GM19351 (cell line): ENCODE measurements around the gene NEU2.
A peak's percentile ranks its signal among the peaks of the same experiment; 100 is the strongest.
"Not testable (repeated sequence)": the region's sequence is repeated elsewhere in the genome, so short reads cannot be mapped to it uniquely, and the experiment has no call there.

ENCODE experiments used
- ATAC-seq: cut with Tn5 transposase; IDR thresholded peaks from one replicate; pipeline ENCODE4 v1.9.1; 2021; ENCODE audit warnings: mild to moderate bottlenecking, moderate library complexity; ENCODE audit not compliant: unreplicated experiment

NEU2 gene

DNA sequence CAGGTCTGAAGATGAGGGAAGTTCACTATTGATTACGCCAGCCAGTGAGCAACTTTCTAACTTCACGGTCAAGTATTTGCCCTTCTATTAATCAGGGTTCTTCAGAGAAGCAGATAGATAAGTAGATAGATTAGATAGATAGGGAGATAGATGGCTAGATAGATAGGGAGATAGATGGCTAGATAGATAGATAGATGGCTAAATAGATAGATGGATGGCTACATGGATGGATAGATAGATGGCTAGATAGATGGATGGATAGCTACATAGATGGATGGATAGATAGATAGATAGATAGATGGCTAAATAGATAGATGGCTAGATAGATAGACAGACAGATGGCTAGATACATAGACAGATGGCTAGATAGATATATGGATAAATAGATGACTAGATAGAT lies 22.9 kb downstream of the NEU2 start:
- ATAC-seq = no peak

DNA sequence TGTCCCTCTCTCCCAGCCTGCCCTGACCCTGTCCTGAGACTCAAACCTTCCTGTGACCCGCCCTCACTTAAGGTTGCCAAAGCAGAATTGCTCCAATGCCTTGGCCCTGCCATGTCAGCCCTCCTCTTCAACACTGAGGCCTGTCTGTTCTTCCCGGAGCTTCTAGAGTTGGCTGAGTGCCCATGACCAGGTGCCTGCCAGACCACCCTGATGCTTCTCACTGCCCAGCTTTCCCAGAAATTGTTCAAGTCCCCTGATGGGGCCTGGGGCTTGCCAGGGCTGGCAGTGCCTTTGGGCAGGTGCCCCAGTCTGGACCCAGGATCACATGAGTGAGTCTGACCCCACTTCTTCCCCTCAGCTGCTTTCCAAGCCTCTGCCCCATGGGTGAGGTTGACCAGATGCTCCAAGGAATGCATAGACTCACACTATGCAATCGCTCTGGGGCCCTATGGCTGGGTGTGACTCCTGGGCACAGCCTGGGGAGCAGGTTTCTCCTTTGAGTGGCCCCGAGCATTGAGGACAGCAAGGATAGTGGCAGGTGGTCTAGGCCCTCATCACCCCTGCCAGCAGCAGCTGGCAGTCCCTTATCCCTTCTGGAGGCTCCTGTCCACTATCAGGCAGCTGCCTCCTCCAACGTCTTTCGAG lies 24.6 kb downstream of the NEU2 start:
- ATAC-seq = no peak

DNA sequence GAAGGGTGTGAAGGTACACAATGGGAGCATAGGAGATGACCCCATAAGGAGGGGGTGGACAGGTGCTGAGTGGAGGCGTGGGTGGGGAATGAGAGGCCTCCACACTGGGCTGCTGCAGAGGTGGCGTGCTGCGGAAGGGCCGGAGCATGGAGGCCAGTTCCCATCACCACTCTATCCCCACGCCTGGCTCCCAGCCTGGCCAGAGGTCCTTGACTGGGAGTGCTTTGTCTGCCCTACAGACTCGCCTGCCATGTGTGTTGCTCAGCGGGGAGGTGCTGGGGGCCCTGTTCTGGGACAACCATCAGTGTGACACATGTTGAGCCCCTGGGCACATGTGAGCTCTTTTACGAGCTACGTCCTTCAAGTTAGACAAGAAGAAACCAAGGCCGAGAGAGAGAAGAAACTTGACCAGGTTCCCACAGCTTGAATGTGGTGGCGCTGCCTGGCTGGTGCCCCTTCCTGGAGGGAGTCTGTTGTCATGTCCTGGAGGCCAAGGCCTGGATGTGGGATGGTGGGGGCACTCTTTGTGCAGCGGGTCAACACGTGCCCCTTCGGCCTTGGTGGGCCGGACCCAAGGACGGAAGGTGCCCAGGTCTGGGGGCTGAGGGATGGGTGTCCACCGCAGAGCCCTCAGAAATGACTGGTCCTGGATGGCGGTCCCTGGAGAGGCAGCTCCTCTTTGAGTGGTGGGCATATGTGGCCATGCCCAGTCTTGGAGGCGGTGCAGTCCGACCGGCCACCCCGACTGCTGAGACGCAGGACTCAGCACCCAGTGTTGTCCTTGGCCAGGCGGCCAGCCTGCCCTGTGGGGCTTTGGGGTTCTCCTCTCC lies 26.5 kb downstream of the NEU2 start:
- ATAC-seq = no peak

DNA sequence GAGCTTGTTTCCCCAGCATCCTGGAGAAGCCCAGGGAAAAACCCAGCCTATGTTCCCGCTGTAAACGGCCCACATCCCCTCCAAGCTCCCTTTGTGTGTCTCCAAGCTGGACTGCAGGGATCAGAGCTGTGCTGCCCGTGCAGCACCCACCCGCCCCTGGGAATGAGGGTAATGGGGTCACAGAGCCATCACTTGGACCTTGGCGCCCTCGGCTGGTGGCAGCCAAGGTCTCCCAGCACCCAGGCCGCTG lies 27.0 kb downstream of the NEU2 start:
- ATAC-seq = no peak

DNA sequence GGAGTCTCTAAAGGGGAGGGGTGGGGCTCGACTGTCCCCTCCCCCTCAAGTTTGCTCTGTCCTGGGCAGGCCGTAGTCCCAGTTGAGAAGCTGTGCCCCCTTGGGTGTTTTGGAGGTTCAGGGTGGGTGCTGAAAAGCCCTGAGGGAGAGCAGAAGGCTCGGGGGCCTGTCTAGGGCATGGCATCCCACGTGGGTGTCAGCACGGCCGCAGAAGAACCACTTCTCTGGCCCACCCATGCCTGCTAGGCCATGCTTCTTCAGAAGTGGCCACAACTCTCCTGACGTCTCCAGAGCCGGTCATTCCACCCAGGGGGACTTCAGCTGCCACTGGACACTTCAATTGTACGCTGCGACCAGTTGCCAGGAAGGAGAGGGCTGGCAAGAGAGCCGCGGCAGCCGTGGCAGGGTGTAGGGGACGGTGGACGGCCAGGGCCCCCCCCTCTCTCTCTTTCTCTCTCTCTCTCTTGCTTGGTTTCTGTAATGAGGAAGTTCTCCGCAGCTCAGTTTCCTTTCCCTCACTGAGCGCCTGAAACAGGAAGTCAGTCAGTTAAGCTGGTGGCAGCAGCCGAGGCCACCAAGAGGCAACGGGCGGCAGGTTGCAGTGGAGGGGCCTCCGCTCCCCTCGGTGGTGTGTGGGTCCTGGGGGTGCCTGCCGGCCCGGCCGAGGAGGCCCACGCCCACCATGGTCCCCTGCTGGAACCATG lies 27.5 kb downstream of the NEU2 start, which contains the start of gene INPP5D:
TSS of gene INPP5D (plus strand) at position 546 of the 704 bp plus-strand sequence. CDS start at position 683, 137 bp downstream.
- peak; percentile 45 for ATAC-seq

DNA sequence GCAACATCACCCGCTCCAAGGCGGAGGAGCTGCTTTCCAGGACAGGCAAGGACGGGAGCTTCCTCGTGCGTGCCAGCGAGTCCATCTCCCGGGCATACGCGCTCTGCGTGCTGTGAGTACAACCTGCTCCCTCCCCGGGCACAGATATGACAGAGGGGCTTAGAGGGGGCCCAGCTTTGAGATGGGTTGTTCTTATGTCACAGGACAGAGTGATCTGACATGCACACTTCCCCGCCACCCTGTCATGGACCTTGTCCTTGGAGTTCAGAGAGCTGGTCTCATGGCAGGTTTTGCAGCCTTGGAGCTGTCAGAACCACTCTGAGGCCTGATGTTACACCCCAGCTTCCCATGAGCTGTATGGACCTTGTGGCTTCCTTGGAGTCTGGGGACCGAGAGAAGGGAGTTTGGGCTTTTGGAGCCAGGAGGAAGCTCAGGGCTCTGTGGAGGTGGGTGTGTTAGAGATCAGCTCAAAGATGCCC lies 28.1 kb downstream of the NEU2 start:
- no peak for ATAC-seq

DNA sequence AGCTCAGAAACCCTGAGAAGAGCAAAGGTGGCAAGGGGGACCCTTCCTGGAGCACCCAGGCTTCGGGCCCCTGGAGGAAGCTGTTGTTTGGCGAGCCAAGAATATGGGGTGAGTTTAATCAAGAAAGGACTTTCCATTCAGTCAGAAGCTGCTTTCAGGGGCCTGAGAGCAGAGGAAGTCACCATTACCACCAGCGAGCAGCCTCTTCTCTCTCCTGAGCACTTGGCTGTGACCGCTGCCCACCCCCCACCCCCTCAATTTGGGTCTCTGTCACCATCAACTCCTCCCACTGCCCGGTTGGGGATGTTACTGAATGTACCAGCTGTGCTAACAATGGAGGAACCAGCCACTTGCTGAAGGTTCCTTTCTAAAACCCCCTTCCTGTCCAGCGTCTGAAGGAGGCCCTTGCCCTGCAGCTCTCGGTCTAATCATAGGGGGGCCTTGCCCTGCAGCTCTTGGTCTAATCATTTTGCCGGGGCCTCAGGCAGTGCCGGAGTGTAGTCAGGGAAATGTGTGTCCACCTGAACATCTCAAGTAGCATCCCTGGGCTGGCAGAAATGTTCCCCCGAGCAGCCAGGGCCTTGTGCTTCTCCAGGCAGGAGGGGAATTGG lies 28.6 kb downstream of the NEU2 start:
- ATAC-seq = peak; percentile 11

DNA sequence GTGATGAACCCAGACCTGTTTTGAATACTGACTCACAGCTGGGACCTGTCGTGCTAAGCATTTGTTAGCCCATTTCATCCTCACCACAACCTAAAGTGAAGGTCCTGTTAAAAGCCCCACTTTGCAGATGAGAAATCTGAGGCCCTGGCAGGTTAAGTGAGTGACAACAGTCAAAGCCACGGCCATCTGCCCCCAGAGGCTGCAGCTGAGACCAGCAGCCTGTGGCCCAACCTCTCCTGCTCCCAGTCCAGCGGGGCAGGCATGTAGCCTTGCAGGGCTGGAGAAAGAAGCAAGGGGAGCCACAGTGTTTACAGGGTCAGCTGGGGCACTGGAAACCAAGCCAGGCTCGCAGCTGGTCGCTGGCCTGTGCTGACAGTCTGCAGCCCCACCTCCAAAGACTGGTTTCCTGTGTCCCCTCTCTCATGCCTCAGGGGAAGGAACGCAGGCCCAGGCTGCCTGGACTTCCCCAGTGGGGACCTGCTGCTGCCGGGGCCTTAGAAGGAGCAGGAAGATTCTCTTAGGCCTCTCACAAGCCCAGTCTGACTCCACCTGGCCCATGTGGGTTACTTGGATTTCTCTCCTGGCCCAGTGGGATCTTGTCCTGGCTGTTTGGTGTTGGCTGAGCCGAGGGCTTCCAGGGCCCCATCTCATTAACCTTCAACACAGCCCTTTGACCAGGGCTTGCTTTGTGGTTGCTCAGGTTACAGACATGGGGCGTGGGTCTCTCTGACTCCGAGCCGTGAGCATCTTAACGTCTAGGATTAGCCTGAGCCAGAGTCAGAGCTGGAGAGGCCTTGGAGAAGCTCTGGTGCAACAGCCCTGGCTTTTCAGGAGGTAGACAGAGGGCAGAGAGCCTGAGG lies 29.3 kb downstream of the NEU2 start:
- peak; percentile 34 for ATAC-seq

DNA sequence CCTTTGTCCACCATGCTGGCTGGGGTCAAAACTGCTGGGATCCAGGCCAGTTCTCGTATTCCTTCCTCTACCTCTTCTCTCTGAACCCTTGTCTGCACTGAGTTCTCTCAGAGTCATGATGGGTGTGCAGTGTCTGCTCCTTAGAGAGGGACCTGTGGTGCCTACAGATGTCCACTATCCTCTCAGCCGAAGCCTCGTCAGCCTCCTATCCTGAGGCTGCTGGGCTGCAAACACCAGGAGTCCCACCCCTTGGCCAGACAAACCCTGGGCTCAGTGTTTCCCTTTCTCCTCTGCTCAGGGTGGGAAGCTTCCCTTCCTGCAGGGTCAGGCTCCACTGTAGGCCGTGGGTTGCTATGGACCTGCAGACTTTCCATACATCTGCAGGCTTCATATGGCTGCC lies 30.0 kb downstream of the NEU2 start:
- ATAC-seq = no peak

DNA sequence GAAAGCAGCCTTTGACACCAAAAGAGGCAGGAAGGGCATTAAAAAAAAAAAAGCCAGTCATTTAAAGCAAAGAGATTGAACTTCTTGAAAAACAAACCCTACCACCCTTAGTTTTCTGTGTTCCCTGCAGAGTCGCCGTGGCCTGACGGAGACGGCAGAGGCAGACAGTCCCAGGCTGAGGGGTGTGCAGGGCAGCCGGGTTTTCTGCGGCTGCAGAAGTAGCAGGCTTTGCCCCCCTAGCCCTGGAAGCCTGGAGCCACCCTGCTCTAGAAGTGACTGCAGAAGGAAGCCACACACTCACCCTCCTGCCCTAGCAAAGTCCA lies 30.4 kb downstream of the NEU2 start:
- no peak for ATAC-seq

DNA sequence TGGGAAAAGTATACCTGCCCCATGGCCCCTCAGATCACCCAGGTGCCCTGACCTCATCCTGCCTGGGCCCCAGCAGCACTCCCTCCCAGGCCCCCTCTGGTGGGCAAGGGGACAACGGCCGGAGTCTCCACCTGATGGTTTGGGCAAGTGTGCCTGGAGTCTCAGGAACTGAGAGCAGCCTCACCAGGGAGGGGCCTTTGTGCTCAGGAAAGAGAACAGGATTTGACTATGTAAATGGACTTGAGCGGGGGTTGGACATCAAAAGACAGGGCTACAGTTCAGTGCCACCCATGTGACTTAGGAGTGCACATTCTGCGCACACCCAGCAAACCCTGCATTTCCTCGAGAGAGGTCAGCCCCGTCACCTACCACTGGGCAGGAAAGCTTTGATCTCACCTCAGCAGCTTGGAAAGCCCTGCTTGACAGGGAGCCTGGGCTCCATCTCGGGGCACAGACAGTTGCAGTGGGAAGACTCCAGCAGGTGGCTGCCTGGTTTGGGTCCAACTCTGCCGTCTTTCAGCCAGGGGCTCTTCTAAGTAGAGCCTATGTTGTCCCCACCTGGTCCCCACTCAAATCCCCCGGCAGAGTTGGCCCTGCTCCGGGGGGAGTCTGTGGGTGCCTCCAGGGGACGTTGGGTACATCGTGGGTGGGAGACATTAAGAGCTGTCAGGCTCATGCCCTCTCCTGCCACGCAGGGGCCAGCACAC lies 30.9 kb downstream of the NEU2 start:
- peak; percentile 47 for ATAC-seq

DNA sequence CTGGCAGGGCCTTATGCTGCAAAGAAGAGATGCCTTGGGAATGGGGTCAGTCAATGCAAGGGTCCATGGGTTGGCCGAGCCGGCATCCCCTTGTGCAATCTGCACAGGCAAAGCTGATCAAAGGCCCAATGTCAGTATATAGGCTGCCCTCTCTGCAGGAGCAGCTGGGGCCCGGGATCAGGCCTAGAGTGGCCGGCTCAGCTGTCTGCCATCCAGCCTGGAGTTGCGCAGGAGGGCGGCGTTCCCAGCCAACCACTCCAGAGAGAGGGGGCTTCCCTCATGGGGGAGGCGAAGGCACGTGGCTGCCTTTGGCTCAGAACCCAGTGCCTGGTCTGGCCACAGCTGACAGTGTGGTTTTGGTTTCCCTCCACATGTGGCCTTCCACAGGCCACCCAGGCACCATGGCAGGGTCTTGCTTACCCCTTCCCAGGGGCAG lies 31.5 kb downstream of the NEU2 start:
- ATAC-seq = no peak

DNA sequence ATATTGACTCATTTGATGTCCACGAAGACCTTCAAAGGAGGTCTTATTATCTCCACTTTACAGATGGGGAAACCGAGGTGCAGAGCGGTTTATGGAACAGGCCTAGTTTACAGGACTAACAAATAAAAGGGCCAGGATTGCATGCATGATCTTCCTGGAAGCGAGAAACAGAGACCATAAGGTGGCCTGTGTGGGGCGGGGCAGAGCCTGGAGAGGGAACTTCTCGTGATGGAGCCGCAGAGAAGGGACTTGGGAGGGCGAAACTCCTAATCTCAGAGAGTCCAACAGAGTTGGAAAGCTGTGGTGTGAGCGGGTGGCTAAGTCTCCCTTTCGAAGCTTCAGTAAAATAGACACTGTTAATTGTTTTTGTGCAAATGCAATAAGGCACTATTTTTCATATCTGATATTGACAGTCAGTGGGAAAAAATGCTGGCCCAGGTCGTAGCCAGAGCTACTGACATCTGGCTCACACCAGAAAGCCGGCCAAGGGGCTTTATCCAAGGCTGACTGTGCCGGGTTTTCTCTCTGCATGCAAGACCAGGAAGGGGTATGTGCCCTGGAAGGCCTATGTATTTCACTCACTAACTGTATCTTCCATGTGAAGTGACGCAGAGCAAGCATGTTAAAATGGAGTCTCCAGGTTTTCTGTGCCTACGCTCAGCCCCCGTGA lies 32.2 kb downstream of the NEU2 start:
- ATAC-seq = no peak

DNA sequence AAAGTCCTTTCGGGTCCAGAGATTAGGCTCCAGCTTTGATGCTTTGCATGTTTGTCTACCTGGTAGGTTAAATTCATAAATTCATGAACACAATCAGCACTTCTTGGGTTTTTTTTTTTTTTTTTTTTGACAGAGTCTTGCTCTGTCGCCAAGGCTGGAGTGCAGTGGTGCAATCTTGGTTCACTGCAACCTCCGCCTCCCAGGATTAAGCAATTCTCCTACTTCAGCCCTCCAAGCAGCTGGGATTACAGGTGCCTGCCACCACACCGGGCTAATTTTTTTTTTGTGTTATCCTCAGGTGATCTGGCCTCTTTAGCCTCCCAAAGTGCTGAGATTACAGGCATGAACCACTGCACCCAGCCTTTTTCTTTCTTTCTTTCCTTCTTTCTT lies 32.7 kb downstream of the NEU2 start:
- not testable (repeated sequence) for ATAC-seq

DNA sequence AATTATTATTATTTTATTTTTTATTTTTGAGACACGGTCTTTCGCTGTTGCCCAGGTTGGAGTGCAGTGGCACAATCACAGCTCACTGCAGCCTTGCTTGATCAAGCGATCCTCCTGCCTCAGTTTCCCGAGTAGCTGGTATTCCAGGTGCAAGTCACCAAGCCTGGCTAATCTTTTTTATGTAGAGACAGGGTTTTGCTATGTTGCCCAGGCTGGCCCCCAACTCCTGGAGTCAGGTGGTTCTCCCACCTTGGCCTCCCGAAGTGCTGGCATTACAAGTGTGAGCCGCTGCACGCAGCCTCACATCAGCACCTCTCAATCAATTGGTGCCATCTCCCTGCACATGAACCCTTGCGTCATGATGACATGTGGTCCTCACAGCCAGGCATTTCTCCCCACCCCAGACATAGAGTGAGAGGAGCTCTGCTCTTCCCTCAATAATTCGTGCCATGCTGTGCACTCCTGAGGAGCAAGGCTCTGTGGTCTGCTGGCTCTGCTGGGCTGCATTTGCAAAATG lies 33.5 kb downstream of the NEU2 start:
- no peak for ATAC-seq

DNA sequence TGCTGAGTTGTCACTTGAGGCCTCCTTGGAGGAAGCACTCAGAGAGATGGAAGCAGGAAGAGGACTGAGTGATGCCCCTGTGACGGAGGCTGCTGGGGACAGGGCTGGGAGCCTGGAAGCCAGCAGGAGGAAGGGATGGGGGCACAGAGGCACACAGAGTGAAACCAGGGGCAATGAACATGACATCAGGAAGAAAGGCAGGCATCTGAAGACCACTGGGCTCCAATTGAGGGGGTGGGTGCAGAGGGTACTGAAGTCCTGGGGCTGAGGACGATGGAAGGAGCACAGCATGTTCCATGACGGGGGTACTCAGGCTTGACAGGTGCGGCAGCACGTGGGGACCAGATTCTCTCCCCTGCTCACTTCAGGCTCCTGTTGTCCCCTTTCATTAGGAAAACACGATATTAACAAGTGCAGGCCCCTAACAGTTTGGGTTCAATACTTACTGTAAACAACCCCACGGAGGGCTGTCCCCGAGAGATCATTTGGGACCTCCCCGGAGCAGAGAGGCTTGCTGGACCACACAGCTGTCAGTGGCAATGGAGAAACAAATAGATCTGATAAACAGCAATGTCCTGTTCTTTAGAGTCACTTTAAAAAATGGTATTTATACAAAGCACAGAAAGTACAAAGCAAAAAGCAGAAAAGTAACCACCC lies 36.4 kb downstream of the NEU2 start:
- no peak for ATAC-seq

DNA sequence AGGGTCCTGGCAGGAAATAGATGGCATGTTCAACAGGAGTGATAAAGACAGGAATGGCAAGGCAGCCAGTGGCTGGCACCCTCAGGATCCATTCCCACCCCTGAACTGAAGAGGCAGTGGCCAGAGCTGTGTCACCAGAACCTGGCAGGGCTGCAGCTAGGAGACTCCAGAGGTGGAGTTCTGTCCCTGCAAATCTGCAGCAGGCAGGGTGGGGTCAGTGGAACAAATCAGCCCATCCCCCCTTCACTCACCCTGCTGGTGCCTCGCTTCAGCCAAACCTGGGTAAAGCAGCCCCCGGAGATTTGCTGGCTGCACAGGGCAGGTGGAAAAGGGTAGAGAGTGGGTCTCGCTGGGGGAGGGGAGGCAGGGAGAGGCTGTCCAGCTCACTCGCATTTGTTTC lies 40.4 kb downstream of the NEU2 start:
- no peak for ATAC-seq

DNA sequence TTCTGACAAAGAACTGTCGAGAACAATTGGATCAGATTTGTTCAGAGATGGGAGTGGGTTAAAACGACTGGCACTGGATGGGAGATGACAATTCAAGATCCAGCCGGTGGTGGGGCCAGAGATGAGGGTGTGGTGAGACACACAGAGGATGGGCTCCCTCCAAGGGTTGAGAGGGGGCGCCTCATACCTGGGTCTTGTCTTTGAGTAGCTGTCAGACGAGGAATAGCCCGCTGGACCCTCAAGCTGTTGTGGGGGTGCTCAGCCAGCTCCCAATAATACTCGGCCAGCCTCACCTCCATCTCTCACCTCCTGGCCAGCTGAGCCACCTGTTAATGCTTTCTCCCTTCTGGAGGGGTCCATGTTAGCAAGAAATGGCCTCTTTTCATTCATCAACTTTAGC lies 41.6 kb downstream of the NEU2 start:
- ATAC-seq = no peak
